Measurements from ENCODE around the gene SRRM4.

The SRRM4 gene

GRCh38 chr12:119206348-119207062 lies 225.2 kb downstream of the SRRM4 start:
- no peak for DNase-seq

- peak; percentile 53 for DNase-seq
These were observed 225.8 kb downstream of the SRRM4 start for GRCh38 chr12:119207063-119207560.

- DNase-seq = no peak
These were observed 227.3 kb downstream of the SRRM4 start for GRCh38 chr12:119208626-119209061.

- no peak for DNase-seq
These were observed 230.5 kb downstream of the SRRM4 start for GRCh38 chr12:119211884-119212283.

Data from DMS79 treated with DMSO at 0.1 percent for 48 hours (cell line).